HG03039 (cell line): Measurements from ENCODE around the gene ZNF844.
"Not testable (repeated sequence)": the region's sequence is repeated elsewhere in the genome, so short reads cannot be mapped to it uniquely, and the experiment has no call there.

ENCODE experiments used
- ATAC-seq: cut with Tn5 transposase; IDR thresholded peaks from one replicate; pipeline ENCODE4 v1.9.1; 2021; ENCODE audit warnings: mild to moderate bottlenecking, moderate library complexity; ENCODE audit not compliant: unreplicated experiment

Gene ZNF844

GRCh38 chr19:12092065-12092867, 27.7 kb downstream of the ZNF844 start:
- ATAC-seq, result no peak

GRCh38 chr19:12092956-12093355, 28.4 kb downstream of the ZNF844 start:
- no peak for ATAC-seq

- ATAC-seq, result no peak
Observed at GRCh38 chr19:12093777-12094176, 29.2 kb downstream of the ZNF844 start.

GRCh38 chr19:12095111-12095790, 30.7 kb downstream of the ZNF844 start:
- no peak for ATAC-seq

GRCh38 chr19:12098040-12098439, 33.5 kb downstream of the ZNF844 start:
- no peak for ATAC-seq

GRCh38 chr19:12103909-12104308, 39.4 kb downstream of the ZNF844 start:
- ATAC-seq, result not testable (repeated sequence)

- no peak for ATAC-seq
Observed at GRCh38 chr19:12111176-12111575, 46.6 kb downstream of the ZNF844 start.

- no peak for ATAC-seq
Observed at GRCh38 chr19:12111943-12112637, 47.6 kb downstream of the ZNF844 start.

- no peak for ATAC-seq
Observed at GRCh38 chr19:12112701-12113100, 48.2 kb downstream of the ZNF844 start.

- no peak for ATAC-seq
Observed at GRCh38 chr19:12113121-12113520, 48.6 kb downstream of the ZNF844 start.

GRCh38 chr19:12117201-12117970, 52.9 kb downstream of the ZNF844 start:
- no peak for ATAC-seq

GRCh38 chr19:12126707-12127106, 62.2 kb downstream of the ZNF844 start:
- no peak for ATAC-seq
